Measurements from ENCODE around the gene SEL1L3. TPM values are rescaled to one million over a fixed set of nuclear protein-coding genes. Genes with fewer than 3 reads are reported as not detected.

Gene SEL1L3
- total and polyA plus RNA-seq, 2 donors (not counting 3 experiments of a cell fraction or from before 2014, with no cell fraction given) = 53.4 to 122 TPM

DNA sequence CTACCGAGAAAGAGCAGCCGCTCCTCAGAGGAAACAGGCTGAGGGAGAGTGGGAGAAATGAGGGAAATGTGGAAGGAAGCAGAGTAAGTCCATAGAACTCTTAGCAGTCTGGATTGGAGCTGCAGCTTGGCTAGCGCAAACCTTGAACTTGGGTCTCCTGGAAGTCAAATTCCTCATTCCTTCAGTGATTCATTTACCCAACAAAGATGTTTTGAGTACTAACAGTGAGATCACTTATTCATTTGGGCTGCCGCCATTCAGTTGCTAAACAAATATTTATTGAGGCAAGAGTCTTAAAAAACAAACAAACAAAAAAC, 51.5 kb downstream of the SEL1L3 start:
- Histone ChIP-seq H3K4me2 (ENCODE audit: insufficient read depth, low read length) (no peak overlapping the region), H2AFZ (ENCODE audit: low read depth, low read length) (no peak overlapping the region), H3K79me2 (ENCODE audit: control insufficient read depth, insufficient read depth, low read length) (no peaks in the 10 kb centered on the region), H3K9me3 (replicated peaks; ENCODE audit: control insufficient read depth, insufficient read depth, low read length) (no peaks in the 10 kb centered on the region), H3K4me1 (ENCODE audit: control insufficient read depth, extremely low read depth, insufficient read depth, low read length) (peaks cover 15% of the 10 kb centered on the region), H4K20me1 (replicated peaks; ENCODE audit: control insufficient read depth, extremely low read depth, insufficient read depth, low read length) (no peaks in the 10 kb centered on the region), H3K36me3 (ENCODE audit: control insufficient read depth in 2 of 2, extremely low read depth in 1 of 2, insufficient read depth in 2 of 2, low read length in 2 of 2) (peaks cover 0 to 12% of the 10 kb centered on the region in 2 experiments), H3K4me3 (replicated peaks in 1 of 3; ENCODE audit: insufficient read depth in 1 of 3, low read depth in 1 of 3, low read length in 3 of 3) (no peak overlapping the region), H3K9me1 (replicated peaks; ENCODE audit: control insufficient read depth, extremely low read depth, insufficient read depth, low read length) (no peaks in the 10 kb centered on the region), H3K27me3 (ENCODE audit: control insufficient read depth in 2 of 2, insufficient read depth in 2 of 2, low read length in 2 of 2) (no peaks in the 10 kb centered on the region), H3K27ac (ENCODE audit: insufficient read depth, low read depth, low read length) (no peak overlapping the region), H3K9ac (replicated peaks; ENCODE audit: extremely low read depth, insufficient read depth, low read length) (no peak overlapping the region)
- no peak for DNase-seq (ENCODE audit: low read depth, low spot score)
- intact Hi-C loops (cut with micrococcal nuclease) = no loop called here
- TF ChIP-seq MYC (IDR thresholded peaks at IDR 0.05; ENCODE audit: low read depth, low read length) (no peak), JUN (IDR thresholded peaks at IDR 0.05; ENCODE audit: borderline replicate concordance, insufficient read depth, insufficient read length, low read depth) (no peak), GATA2 (IDR thresholded peaks at IDR 0.05; ENCODE audit: insufficient read depth, insufficient read length, low read depth, low read length) (no peak), FOS (IDR thresholded peaks at IDR 0.05; ENCODE audit: borderline replicate concordance, insufficient read depth, low read length) (no peak), POLR2A (IDR thresholded peaks at IDR 0.05; ENCODE audit: low read depth, low read length) (no peak), CTCF (IDR thresholded peaks at IDR 0.05; ENCODE audit: extremely low read depth in 1 of 2, insufficient read depth in 1 of 2, low read depth in 1 of 2, low read length in 2 of 2) (no peak), EZH2 (IDR thresholded peaks at IDR 0.05; ENCODE audit: borderline replicate concordance, low read depth, low read length, severe bottlenecking) (no peak), POLR2AphosphoS5 (IDR thresholded peaks at IDR 0.05; ENCODE audit: insufficient read depth, low read depth, low read length) (no peak)
- TF ChIP-seq, protein P1, sequence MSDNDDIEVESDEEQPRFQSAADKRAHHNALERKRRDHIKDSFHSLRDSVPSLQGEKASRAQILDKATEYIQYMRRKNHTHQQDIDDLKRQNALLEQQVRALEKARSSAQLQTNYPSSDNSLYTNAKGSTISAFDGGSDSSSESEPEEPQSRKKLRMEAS (IDR thresholded peaks at IDR 0.05; ENCODE audit: insufficient read depth, insufficient read length) = no peak
- ChIA-PET CTCF (no interaction called here), POLR2A (no interaction called here)
- no TSS peak for BruUV-seq (replicated peaks)
- no peak for FAIRE-seq
- dilution Hi-C loops (cut with MboI; ENCODE audit: extremely low pct_ligation_motif_present, low sequenced_read_pairs) = no loop called here

All from endothelial cell of umbilical vein (primary cell).